K562 (cell line): ENCODE data around the gene PLCB1. TPM values are rescaled to one million over a fixed set of nuclear protein-coding genes. Genes with fewer than 3 reads are reported as not detected.

Experiments
- ATAC-seq: fragments of 200-7000 bp; cut with Tn5 transposase; 3 replicates; pipeline ENCODE4 v1.9.1; 2020; ENCODE audit warnings: moderate library complexity
- BruUV-seq: library from RNA; stranded (reverse); fragments of 400-500 nt; replicated peaks from 2 replicates; lab custom pipeline; 2021; lab: Mats Ljungman, UMichigan
- CTCF ChIA-PET: fragments of 300-600 bp; formaldehyde crosslinking; extraction: SDS; loops from one replicate; lab custom pipeline; 2021; ENCODE audit warnings: low intra/inter-chr PET ratio; lab: Yijun Ruan, JAX
- POLR2A ChIA-PET: fragments of 300-600, 350-650 bp; sonication (Branson Sonifier 250); formaldehyde crosslinking; extraction: SDS; loops from one replicate; lab custom pipeline; 2021; ENCODE audit warnings: antibody characterized with exemption, inconsistent platforms; lab: Yijun Ruan, JAX
- DNase-seq, 4 experiments: peaks; one replicate each; pipeline versions ENCODE4 v3.0.0 to v3.0.0-alpha.2; 2011 to 2018; ENCODE audit warnings: low spot score in 3 of 4, mixed read lengths in 3 of 4; ENCODE audit errors: extremely low read depth in 1 of 4
- FAIRE-seq: peaks from 2 replicates; lab custom pipeline; 2011; peaks lifted over from hg19 to GRCh38; lab: Jason Lieb, UNC
- H2AFZ ChIP-seq: 2 replicates; pipeline ENCODE4 v1.6.0; 2011; ENCODE audit warnings: low read depth, low read length, control low read depth, inconsistent platforms
- H3K27ac ChIP-seq: fragments of 200-600 bp; 3 replicates; pipeline ENCODE4 v1.8.0; 2011; ENCODE audit warnings: low read depth, mild to moderate bottlenecking, control low read depth, inconsistent platforms, low read length, moderate library complexity, mixed read lengths; ENCODE audit errors: extremely low read depth
- H3K27me3 ChIP-seq, 2 experiments: fragments of 300-600 bp in 1 of 2; 2 replicates in 1 of 2; 3 replicates in 1 of 2; pipeline versions ENCODE4 v1.6.0 to v1.8.0; 2011; ENCODE audit warnings: inconsistent platforms in 2 of 2, low read length in 2 of 2, mild to moderate bottlenecking in 1 of 2, mixed read lengths in 1 of 2, moderate library complexity in 1 of 2; ENCODE audit not compliant: control insufficient read depth in 2 of 2, insufficient read depth in 2 of 2
- H3K36me3 ChIP-seq: fragments of 300-600 bp; 3 replicates; pipeline ENCODE4 v1.8.0; 2011; ENCODE audit warnings: mild to moderate bottlenecking, low read length, inconsistent platforms; ENCODE audit not compliant: control insufficient read depth, insufficient read depth
- H3K4me1 ChIP-seq, 2 experiments: fragments of 200-600 bp in 1 of 2; replicated peaks in 1 of 2; 2 replicates in 1 of 2; 3 replicates in 1 of 2; pipeline versions ENCODE4 v1.5.1 to v1.8.0; 2011; ENCODE audit warnings: inconsistent platforms in 2 of 2, low read length in 2 of 2, mild to moderate bottlenecking in 1 of 2, mixed read lengths in 1 of 2, moderate library complexity in 1 of 2; ENCODE audit not compliant: control insufficient read depth in 2 of 2, insufficient read depth in 2 of 2
- H3K4me2 ChIP-seq: 2 replicates; pipeline ENCODE4 v1.6.1; 2011; ENCODE audit warnings: low read length, control low read depth, inconsistent platforms, mixed read lengths; ENCODE audit not compliant: insufficient read depth
- H3K4me3 ChIP-seq: fragments of 200-600 bp; sonication (generic), shearing (Covaris generic); 2 replicates; pipeline ENCODE4 v1.5.1; 2016; ENCODE audit warnings: control low read depth, inconsistent platforms
- H3K79me2 ChIP-seq: fragments of 200-600 bp; 3 replicates; pipeline ENCODE4 v1.8.0; 2011; ENCODE audit warnings: low read length, inconsistent platforms; ENCODE audit not compliant: control insufficient read depth, insufficient read depth
- H3K9ac ChIP-seq, 2 experiments: 2 replicates each; pipeline versions ENCODE4 v1.6.0 to v1.6.1; 2011; ENCODE audit warnings: low read depth in 2 of 2, low read length in 2 of 2, control low read depth in 1 of 2, inconsistent platforms in 1 of 2, mild to moderate bottlenecking in 1 of 2, mixed read lengths in 1 of 2; ENCODE audit not compliant: insufficient read depth in 1 of 2
- H3K9me1 ChIP-seq: one replicate; pipeline ENCODE4 v1.6.0; 2011; ENCODE audit warnings: inconsistent platforms, mild to moderate bottlenecking, low read length, moderate library complexity; ENCODE audit not compliant: control insufficient read depth, insufficient read depth
- H3K9me3 ChIP-seq: replicated peaks from 2 replicates; pipeline ENCODE4 v1.5.1; 2011; ENCODE audit warnings: low read depth, low read length, inconsistent platforms; ENCODE audit not compliant: control insufficient read depth, insufficient read depth
- H4K20me1 ChIP-seq: replicated peaks from 2 replicates; pipeline ENCODE4 v1.6.1; 2011; ENCODE audit warnings: low read length, inconsistent platforms, mixed read lengths; ENCODE audit not compliant: control insufficient read depth, insufficient read depth
- BDP1 ChIP-seq: IDR thresholded peaks from 3 replicates; pipeline ENCODE4 v1.6.1; 2011; ENCODE audit not compliant: insufficient read length, insufficient read depth
- CAMTA2 ChIP-seq: fragments of 250-450 bp; sonication (Bioruptor Pico); conservative IDR thresholded peaks from 2 replicates; pipeline ENCODE4 v1.5.1; 2022
- MEIS2 ChIP-seq: fragments of 450-650 bp; IDR thresholded peaks from 2 replicates; pipeline ENCODE4 v1.6.1; 2014; ENCODE audit warnings: mild to moderate bottlenecking; ENCODE audit not compliant: partially characterized antibody
- MYC ChIP-seq, 2 experiments: fragments of 250-450 bp in 1 of 2; sonication (Bioruptor Pico) in 1 of 2; IDR thresholded peaks; 2 replicates each; pipeline versions ENCODE4 v1.5.1 to v1.6.1; 2012 to 2021; ENCODE audit warnings: low read depth in 2 of 2, borderline replicate concordance in 1 of 2, improper control_type of control experiment in 1 of 2, low read length in 1 of 2, mild to moderate bottlenecking in 1 of 2, moderate library complexity in 1 of 2
- SREBF2 ChIP-seq: sonication (generic); formaldehyde crosslinking; IDR thresholded peaks from 2 replicates; pipeline ENCODE4 v1.4.0; 2020; ENCODE audit warnings: mild to moderate bottlenecking, missing genetic modification reagents
- U2AF1 ChIP-seq: fragments of 200-400 bp; formaldehyde crosslinking; optimal IDR thresholded peaks from 2 replicates; pipeline ENCODE3; 2017; ENCODE audit warnings: mild to moderate bottlenecking, low read depth, low read length, moderate library complexity
- ZKSCAN1 ChIP-seq: fragments of 150-350 bp; IDR thresholded peaks from 2 replicates; pipeline ENCODE4 v1.6.1; 2016; ENCODE audit warnings: low read depth, low read length
- ZNF23 ChIP-seq: fragments of 250-450 bp; sonication (Bioruptor Pico); IDR thresholded peaks from 2 replicates; pipeline ENCODE4 v1.4.0; 2020; ENCODE audit warnings: mild to moderate bottlenecking
- ZNF507 ChIP-seq: conservative IDR thresholded peaks from 2 replicates; pipeline ENCODE4 v1.6.1; 2017; ENCODE audit warnings: missing genetic modification characterization, missing compliant biosample characterization
- ZNF583 ChIP-seq: fragments of 250-450 bp; sonication (Bioruptor Pico); IDR thresholded peaks from 2 replicates; pipeline ENCODE4 v1.4.0; 2020
- ZZZ3 ChIP-seq: fragments of 450-650 bp; IDR thresholded peaks from 2 replicates; pipeline ENCODE4 v1.6.1; 2016; ENCODE audit warnings: antibody characterized with exemption, mild to moderate bottlenecking, moderate library complexity
- WGBS: fragments of 100-300 bp; shearing (Covaris generic); methylation state at CpG from one replicate; pipeline ENCODE4 v1.1.6; 2016; ENCODE audit warnings: low coverage, mixed read lengths; ENCODE audit not compliant: insufficient coverage; ENCODE audit errors: missing lambda C conversion rate; 5-methylcytosine and 5-hydroxymethylcytosine counted together
- in situ Hi-C: fragments of 300-500 bp; cut with MboI; formaldehyde crosslinking; loops from 4 replicates; pipeline ENCODE4 v1.15.0; 2018; ENCODE audit warnings: inconsistent platforms, mixed read lengths
- intact Hi-C: fragments of 100-400 bp; cut with micrococcal nuclease; formaldehyde crosslinking; loops from 2 replicates; pipeline ENCODE4 v1.14.2; 2022
- polyA plus RNA-seq, 8 experiments: library from polyadenylated mRNA; depleted of rRNA in 4 of 8; stranded (reverse) in 5 of 8; unstranded in 3 of 8; fragments of >200 nt; fragmentation: Nextera tagmentation in 2 of 8; fragmentation: Illumina TruSeq in 1 of 8; extraction: Ambion mirVana in 2 of 8; extraction: Trizol in 1 of 8; gene quantifications; 2 replicates each; pipeline versions ENCODE4 v1.2.1 to v1.2.3, GENCODE V29; 2011 to 2014; ENCODE audit warnings: inconsistent platforms in 1 of 8, missing spikeins in 1 of 8
- total RNA-seq, 7 experiments: library from RNA; depleted of rRNA in 6 of 7; stranded (reverse); fragments of >200 nt in 6 of 7; fragmentation: Illumina TruSeq in 2 of 7; extraction: Trizol in 2 of 7; gene quantifications; 2 replicates each; pipeline versions ENCODE4 v1.2.1 to v1.2.3, GENCODE V29; 2011 to 2021; ENCODE audit warnings: low replicate concordance in 1 of 7
- TF ChIP-seq, protein P1 (sequence below): fragments of 450-650 bp; IDR thresholded peaks from 2 replicates; pipeline ENCODE4 v1.6.1; 2016; ENCODE audit warnings: borderline replicate concordance

Gene PLCB1
- total and polyA plus RNA-seq, 9 of the 15 experiments (the other 6 are each of a cell fraction or from before 2014, with no cell fraction given): 0.34 to 3.1 (median 1.3) TPM

DNA sequence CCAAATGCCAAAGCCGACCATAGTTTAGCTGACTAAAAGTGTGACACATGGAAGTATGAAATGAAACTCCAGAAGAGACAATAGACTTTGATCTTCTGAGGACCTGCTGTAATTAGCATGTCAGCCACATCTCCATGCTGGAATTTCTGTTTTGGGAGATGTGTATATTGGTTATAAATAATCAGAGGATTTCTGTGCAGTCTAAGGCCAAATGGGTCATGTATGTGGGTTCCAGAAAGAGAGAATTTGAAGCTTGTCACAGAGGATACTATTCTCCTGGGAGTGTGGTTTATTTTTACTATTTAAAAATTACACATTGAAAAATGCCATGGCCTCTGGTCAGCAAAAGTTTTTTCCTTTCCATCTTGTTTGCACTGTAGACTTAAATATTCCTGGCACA is 531.4 kb downstream of the PLCB1 start:
- no peaks in the 10 kb centered on the region for H4K20me1 ChIP-seq
- no peaks in the 10 kb centered on the region for H3K27me3 ChIP-seq
- H3K9me3 ChIP-seq: no peaks in the 10 kb centered on the region
- no peaks in the 10 kb centered on the region for H3K4me1 ChIP-seq
- no peak overlapping the region for H2AFZ ChIP-seq
- H3K9ac ChIP-seq: no peak overlapping the region
- FAIRE-seq (no peak), DNase-seq (no peak), ATAC-seq (no peak)
- no peaks in the 10 kb centered on the region for H3K9me1 ChIP-seq
- CTCF ChIA-PET: no interaction called here
- H3K27ac ChIP-seq: no peak overlapping the region
- H3K36me3 ChIP-seq: no peaks in the 10 kb centered on the region
- no peak overlapping the region for H3K4me2 ChIP-seq
- POLR2A ChIA-PET: no interaction called here
- no peak overlapping the region for H3K4me3 ChIP-seq
- TF ChIP-seq BDP1: no peak
- TF ChIP-seq U2AF1: no peak
- TF ChIP-seq MEIS2: no peak
- no peak for TF ChIP-seq ZNF23 (CRISPR knock-in tag)
- no peak for TF ChIP-seq ZNF583 (CRISPR knock-in tag)
- TF ChIP-seq MYC (IDR thresholded peaks at IDR 0.05; ENCODE audit: low read depth, low read length): no peak
- no peak for TF ChIP-seq MYC (CRISPR knock-in tag; IDR thresholded peaks at IDR 0.05; ENCODE audit: borderline replicate concordance, low read depth)
- no peak for TF ChIP-seq SREBF2 (CRISPR knock-in tag)
- TF ChIP-seq ZKSCAN1: no peak
- TF ChIP-seq, protein P1, sequence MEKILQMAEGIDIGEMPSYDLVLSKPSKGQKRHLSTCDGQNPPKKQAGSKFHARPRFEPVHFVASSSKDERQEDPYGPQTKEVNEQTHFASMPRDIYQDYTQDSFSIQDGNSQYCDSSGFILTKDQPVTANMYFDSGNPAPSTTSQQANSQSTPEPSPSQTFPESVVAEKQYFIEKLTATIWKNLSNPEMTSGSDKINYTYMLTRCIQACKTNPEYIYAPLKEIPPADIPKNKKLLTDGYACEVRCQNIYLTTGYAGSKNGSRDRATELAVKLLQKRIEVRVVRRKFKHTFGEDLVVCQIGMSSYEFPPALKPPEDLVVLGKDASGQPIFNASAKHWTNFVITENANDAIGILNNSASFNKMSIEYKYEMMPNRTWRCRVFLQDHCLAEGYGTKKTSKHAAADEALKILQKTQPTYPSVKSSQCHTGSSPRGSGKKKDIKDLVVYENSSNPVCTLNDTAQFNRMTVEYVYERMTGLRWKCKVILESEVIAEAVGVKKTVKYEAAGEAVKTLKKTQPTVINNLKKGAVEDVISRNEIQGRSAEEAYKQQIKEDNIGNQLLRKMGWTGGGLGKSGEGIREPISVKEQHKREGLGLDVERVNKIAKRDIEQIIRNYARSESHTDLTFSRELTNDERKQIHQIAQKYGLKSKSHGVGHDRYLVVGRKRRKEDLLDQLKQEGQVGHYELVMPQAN: no peak
- TF ChIP-seq ZZZ3: no peak
- no peak for TF ChIP-seq ZNF507
- TF ChIP-seq CAMTA2 (CRISPR knock-in tag): no peak
- 0% methylated on average over 1 of the region's 1 CpG for WGBS
- H3K79me2 ChIP-seq: no peaks in the 10 kb centered on the region
- BruUV-seq: no TSS peak
- in situ Hi-C loops: no loop called here
- intact Hi-C loops: no loop called here
